K562 (cell line): ENCODE measurements around the gene KIRREL1. TPM values are rescaled to one million over a fixed set of nuclear protein-coding genes. Genes with fewer than 3 reads are reported as not detected.

ENCODE experiments used
- ATAC-seq: fragments of 200-7000 bp; cut with Tn5 transposase; 3 replicates; pipeline ENCODE4 v1.9.1; 2020; ENCODE audit warnings: moderate library complexity
- BruUV-seq: library from RNA; stranded (reverse); fragments of 400-500 nt; replicated peaks from 2 replicates; lab custom pipeline; 2021; lab: Mats Ljungman, UMichigan
- CTCF ChIA-PET: fragments of 300-600 bp; formaldehyde crosslinking; extraction: SDS; loops from one replicate; lab custom pipeline; 2021; ENCODE audit warnings: low intra/inter-chr PET ratio; lab: Yijun Ruan, JAX
- POLR2A ChIA-PET: fragments of 300-600, 350-650 bp; sonication (Branson Sonifier 250); formaldehyde crosslinking; extraction: SDS; loops from one replicate; lab custom pipeline; 2021; ENCODE audit warnings: antibody characterized with exemption, inconsistent platforms; lab: Yijun Ruan, JAX
- DNase-seq, 4 experiments: peaks; one replicate each; pipeline versions ENCODE4 v3.0.0 to v3.0.0-alpha.2; 2011 to 2018; ENCODE audit warnings: low spot score in 3 of 4, mixed read lengths in 3 of 4; ENCODE audit errors: extremely low read depth in 1 of 4
- FAIRE-seq: peaks from 2 replicates; lab custom pipeline; 2011; peaks lifted over from hg19 to GRCh38; lab: Jason Lieb, UNC
- H2AFZ ChIP-seq: 2 replicates; pipeline ENCODE4 v1.6.0; 2011; ENCODE audit warnings: low read depth, low read length, control low read depth, inconsistent platforms
- H3K27ac ChIP-seq: fragments of 200-600 bp; 3 replicates; pipeline ENCODE4 v1.8.0; 2011; ENCODE audit warnings: low read depth, mild to moderate bottlenecking, control low read depth, inconsistent platforms, low read length, moderate library complexity, mixed read lengths; ENCODE audit errors: extremely low read depth
- H3K27me3 ChIP-seq, 2 experiments: fragments of 300-600 bp in 1 of 2; 2 replicates in 1 of 2; 3 replicates in 1 of 2; pipeline versions ENCODE4 v1.6.0 to v1.8.0; 2011; ENCODE audit warnings: inconsistent platforms in 2 of 2, low read length in 2 of 2, mild to moderate bottlenecking in 1 of 2, mixed read lengths in 1 of 2, moderate library complexity in 1 of 2; ENCODE audit not compliant: control insufficient read depth in 2 of 2, insufficient read depth in 2 of 2
- H3K36me3 ChIP-seq: fragments of 300-600 bp; 3 replicates; pipeline ENCODE4 v1.8.0; 2011; ENCODE audit warnings: mild to moderate bottlenecking, low read length, inconsistent platforms; ENCODE audit not compliant: control insufficient read depth, insufficient read depth
- H3K4me1 ChIP-seq, 2 experiments: fragments of 200-600 bp in 1 of 2; replicated peaks in 1 of 2; 2 replicates in 1 of 2; 3 replicates in 1 of 2; pipeline versions ENCODE4 v1.5.1 to v1.8.0; 2011; ENCODE audit warnings: inconsistent platforms in 2 of 2, low read length in 2 of 2, mild to moderate bottlenecking in 1 of 2, mixed read lengths in 1 of 2, moderate library complexity in 1 of 2; ENCODE audit not compliant: control insufficient read depth in 2 of 2, insufficient read depth in 2 of 2
- H3K4me2 ChIP-seq: 2 replicates; pipeline ENCODE4 v1.6.1; 2011; ENCODE audit warnings: low read length, control low read depth, inconsistent platforms, mixed read lengths; ENCODE audit not compliant: insufficient read depth
- H3K4me3 ChIP-seq: fragments of 200-600 bp; sonication (generic), shearing (Covaris generic); 2 replicates; pipeline ENCODE4 v1.5.1; 2016; ENCODE audit warnings: control low read depth, inconsistent platforms
- H3K79me2 ChIP-seq: fragments of 200-600 bp; 3 replicates; pipeline ENCODE4 v1.8.0; 2011; ENCODE audit warnings: low read length, inconsistent platforms; ENCODE audit not compliant: control insufficient read depth, insufficient read depth
- H3K9ac ChIP-seq, 2 experiments: 2 replicates each; pipeline versions ENCODE4 v1.6.0 to v1.6.1; 2011; ENCODE audit warnings: low read depth in 2 of 2, low read length in 2 of 2, control low read depth in 1 of 2, inconsistent platforms in 1 of 2, mild to moderate bottlenecking in 1 of 2, mixed read lengths in 1 of 2; ENCODE audit not compliant: insufficient read depth in 1 of 2
- H3K9me1 ChIP-seq: one replicate; pipeline ENCODE4 v1.6.0; 2011; ENCODE audit warnings: inconsistent platforms, mild to moderate bottlenecking, low read length, moderate library complexity; ENCODE audit not compliant: control insufficient read depth, insufficient read depth
- H3K9me3 ChIP-seq: replicated peaks from 2 replicates; pipeline ENCODE4 v1.5.1; 2011; ENCODE audit warnings: low read depth, low read length, inconsistent platforms; ENCODE audit not compliant: control insufficient read depth, insufficient read depth
- H4K20me1 ChIP-seq: replicated peaks from 2 replicates; pipeline ENCODE4 v1.6.1; 2011; ENCODE audit warnings: low read length, inconsistent platforms, mixed read lengths; ENCODE audit not compliant: control insufficient read depth, insufficient read depth
- CC2D1A ChIP-seq: fragments of 450-650 bp; IDR thresholded peaks from 2 replicates; pipeline ENCODE4 v1.6.1; 2017; ENCODE audit warnings: mild to moderate bottlenecking
- E2F3 ChIP-seq: fragments of 250-450 bp; sonication (Bioruptor Pico); IDR thresholded peaks from 2 replicates; pipeline ENCODE4 v1.4.0; 2020; ENCODE audit warnings: mild to moderate bottlenecking
- HSF4 ChIP-seq: fragments of 250-450 bp; sonication (Bioruptor Pico); IDR thresholded peaks from 2 replicates; pipeline ENCODE4 v2.1.2; 2022; ENCODE audit warnings: mild to moderate bottlenecking, moderate library complexity, borderline replicate concordance
- YY1 ChIP-seq, 3 experiments: IDR thresholded peaks; 2 replicates each; pipeline ENCODE4 v1.6.1; 2011; ENCODE audit warnings: low read length in 2 of 3, mild to moderate bottlenecking in 2 of 3, moderate library complexity in 2 of 3, borderline replicate concordance in 1 of 3, control low read depth in 1 of 3, low read depth in 1 of 3; ENCODE audit not compliant: insufficient read depth in 3 of 3, insufficient replicate concordance in 2 of 3, control insufficient read depth in 1 of 3, insufficient read length in 1 of 3; ENCODE audit errors: extremely low read depth in 1 of 3
- ZNF197 ChIP-seq: fragments of 200-800 bp; sonication (Bioruptor generic); IDR thresholded peaks from 2 replicates; pipeline ENCODE4 v1.6.1; 2016; ENCODE audit warnings: low read depth, missing genetic modification characterization, missing compliant biosample characterization
- ZNF444 ChIP-seq: fragments of 250-450 bp; sonication (Bioruptor Pico); IDR thresholded peaks from 2 replicates; pipeline ENCODE4 v1.4.0; 2020; ENCODE audit warnings: mild to moderate bottlenecking, moderate library complexity
- ZNF695 ChIP-seq: fragments of 450-650 bp; formaldehyde crosslinking; IDR thresholded peaks from 2 replicates; pipeline ENCODE4 v1.4.0; 2020; ENCODE audit warnings: mild to moderate bottlenecking, moderate library complexity
- WGBS: fragments of 100-300 bp; shearing (Covaris generic); methylation state at CpG from one replicate; pipeline ENCODE4 v1.1.6; 2016; ENCODE audit warnings: low coverage, mixed read lengths; ENCODE audit not compliant: insufficient coverage; ENCODE audit errors: missing lambda C conversion rate; 5-methylcytosine and 5-hydroxymethylcytosine counted together
- in situ Hi-C: fragments of 300-500 bp; cut with MboI; formaldehyde crosslinking; loops from 4 replicates; pipeline ENCODE4 v1.15.0; 2018; ENCODE audit warnings: inconsistent platforms, mixed read lengths
- intact Hi-C: fragments of 100-400 bp; cut with micrococcal nuclease; formaldehyde crosslinking; loops from 2 replicates; pipeline ENCODE4 v1.14.2; 2022
- polyA plus RNA-seq, 8 experiments: library from polyadenylated mRNA; depleted of rRNA in 4 of 8; stranded (reverse) in 5 of 8; unstranded in 3 of 8; fragments of >200 nt; fragmentation: Nextera tagmentation in 2 of 8; fragmentation: Illumina TruSeq in 1 of 8; extraction: Ambion mirVana in 2 of 8; extraction: Trizol in 1 of 8; gene quantifications; 2 replicates each; pipeline versions ENCODE4 v1.2.1 to v1.2.3, GENCODE V29; 2011 to 2014; ENCODE audit warnings: inconsistent platforms in 1 of 8, missing spikeins in 1 of 8
- total RNA-seq, 7 experiments: library from RNA; depleted of rRNA in 6 of 7; stranded (reverse); fragments of >200 nt in 6 of 7; fragmentation: Illumina TruSeq in 2 of 7; extraction: Trizol in 2 of 7; gene quantifications; 2 replicates each; pipeline versions ENCODE4 v1.2.1 to v1.2.3, GENCODE V29; 2011 to 2021; ENCODE audit warnings: low replicate concordance in 1 of 7
- TF ChIP-seq, protein P1 (sequence below): sonication (generic); formaldehyde crosslinking; IDR thresholded peaks from 2 replicates; pipeline ENCODE4 v1.8.0; 2022; ENCODE audit warnings: mild to moderate bottlenecking, missing genetic modification reagents

The KIRREL1 gene
- total and polyA plus RNA-seq, 9 of the 15 experiments (the other 6 are each of a cell fraction or from before 2014, with no cell fraction given) = under 0.01 to 0.22 (median 0.03) TPM; not detected in 3

DNA sequence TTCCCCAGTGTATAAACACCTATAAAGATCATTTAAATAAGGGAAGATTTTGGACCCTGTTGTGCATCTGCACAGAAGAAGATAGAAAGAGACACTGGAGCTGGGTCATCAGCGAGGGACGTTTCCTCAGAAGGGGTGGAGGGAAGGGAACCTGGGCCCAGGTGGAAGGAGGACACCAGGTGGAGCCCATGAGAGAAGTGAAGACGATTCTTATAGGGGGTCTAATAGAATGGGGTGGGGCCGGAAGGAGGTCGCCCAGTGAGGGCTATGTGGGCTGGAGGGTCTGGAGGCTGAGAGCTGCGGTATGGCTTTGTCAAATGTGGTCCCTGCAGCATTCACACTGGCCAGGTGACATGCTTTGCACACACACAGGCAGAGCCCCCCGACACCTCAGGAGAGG lies 13.7 kb downstream of the KIRREL1 start:
- ChIA-PET CTCF (no interaction called here), POLR2A (interaction anchor here (0.6 to 0.7 kb wide), 2 partner anchors 22 to 447 kb away, joined by 3 read pairs; no protein-coding TSS in a partner anchor)
- Histone ChIP-seq H4K20me1 (no peaks in the 10 kb centered on the region), H2AFZ (no peak overlapping the region), H3K9me3 (no peaks in the 10 kb centered on the region), H3K36me3 (no peaks in the 10 kb centered on the region), H3K79me2 (no peaks in the 10 kb centered on the region), H3K27me3 (peaks cover 3 to 28% of the 10 kb centered on the region in 2 experiments; a peak in 4 of 5 replicates), H3K9me1 (no peaks in the 10 kb centered on the region), H3K4me2 (no peak overlapping the region), H3K4me3 (no peak overlapping the region), H3K4me1 (no peaks in the 10 kb centered on the region), H3K27ac (no peak overlapping the region), H3K9ac (no peak overlapping the region)
- no TSS peak for BruUV-seq
- in situ Hi-C loops = loop anchor here (10.0 kb wide), 1 partner anchor 88 kb away; no protein-coding TSS in a partner anchor
- intact Hi-C loops = no loop called here
- ATAC-seq (no peak), FAIRE-seq (no peak), DNase-seq (no peak)
- 3% methylated on average over 7 of the region's 7 CpGs for WGBS
- TF ChIP-seq E2F3 (CRISPR knock-in tag) = no peak
- no peak for TF ChIP-seq YY1 (IDR thresholded peaks at IDR 0.05; ENCODE audit: borderline replicate concordance in 1 of 3, control insufficient read depth in 1 of 3, extremely low read depth in 1 of 3, insufficient read depth in 3 of 3, insufficient read length in 1 of 3, insufficient replicate concordance in 2 of 3, low read depth in 1 of 3, low read length in 2 of 3)
- no peak for TF ChIP-seq HSF4 (CRISPR knock-in tag)
- no peak for TF ChIP-seq ZNF444 (CRISPR knock-in tag)
- no peak for TF ChIP-seq ZNF197 (CRISPR knock-in tag)
- no peak for TF ChIP-seq ZNF695 (CRISPR knock-in tag)
- TF ChIP-seq, protein P1, sequence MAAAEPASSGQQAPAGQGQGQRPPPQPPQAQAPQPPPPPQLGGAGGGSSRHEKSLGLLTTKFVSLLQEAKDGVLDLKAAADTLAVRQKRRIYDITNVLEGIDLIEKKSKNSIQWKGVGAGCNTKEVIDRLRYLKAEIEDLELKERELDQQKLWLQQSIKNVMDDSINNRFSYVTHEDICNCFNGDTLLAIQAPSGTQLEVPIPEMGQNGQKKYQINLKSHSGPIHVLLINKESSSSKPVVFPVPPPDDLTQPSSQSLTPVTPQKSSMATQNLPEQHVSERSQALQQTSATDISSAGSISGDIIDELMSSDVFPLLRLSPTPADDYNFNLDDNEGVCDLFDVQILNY (CRISPR knock-in tag) = no peak
- no peak for TF ChIP-seq CC2D1A
